AG09309 (cell line): ENCODE data around the gene CAMK1.

Source experiments
- DNase-seq: peaks from one replicate; pipeline ENCODE4 v3.0.0-alpha.2; 2010; ENCODE audit warnings: low read depth
- H3K4me3 ChIP-seq: 2 replicates; pipeline ENCODE4 v1.5.1; 2011; ENCODE audit warnings: mild to moderate bottlenecking, low read depth, low read length, moderate library complexity; ENCODE audit not compliant: control insufficient read depth
- CTCF ChIP-seq: IDR thresholded peaks from 2 replicates; pipeline ENCODE4 v1.5.1; 2011; ENCODE audit warnings: mild to moderate bottlenecking, low read depth, low read length, inconsistent platforms; ENCODE audit not compliant: insufficient read depth, control insufficient read depth; ENCODE audit errors: missing control alignments

The CAMK1 gene

DNA sequence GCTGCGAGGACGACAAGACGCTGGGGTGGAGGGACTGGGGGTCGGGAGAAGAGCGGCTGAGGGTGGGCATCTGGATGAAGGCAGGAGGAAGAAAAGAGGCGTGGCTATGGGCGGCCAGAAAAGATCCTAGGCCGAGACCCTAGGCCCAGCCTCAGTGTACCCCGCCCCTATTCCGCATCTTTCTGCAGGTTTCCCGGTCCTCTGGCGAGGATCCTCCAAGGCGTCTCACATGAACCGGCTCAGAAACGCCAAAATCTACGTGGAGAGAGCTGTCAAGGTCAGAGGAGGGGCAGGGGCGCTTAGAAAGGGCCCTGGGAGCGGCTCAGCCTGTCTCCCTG lies 40.7 kb upstream of the CAMK1 start:
- peak overlapping the region; percentile 64 for H3K4me3 ChIP-seq
- no peak for TF ChIP-seq CTCF
- DNase-seq: no peak

- no peak for TF ChIP-seq CTCF
- peak within 1 kb of the TSS; percentile 64 for H3K4me3 ChIP-seq
- no peak for DNase-seq
These were observed 40.1 kb upstream of the CAMK1 start, which contains the start of gene TTLL3 for GRCh38 chr3:9809615-9810432. TTLL3 (plus strand) TSS chr3:9810262; CDS start chr3:9810662, 400 bp downstream.

DNA sequence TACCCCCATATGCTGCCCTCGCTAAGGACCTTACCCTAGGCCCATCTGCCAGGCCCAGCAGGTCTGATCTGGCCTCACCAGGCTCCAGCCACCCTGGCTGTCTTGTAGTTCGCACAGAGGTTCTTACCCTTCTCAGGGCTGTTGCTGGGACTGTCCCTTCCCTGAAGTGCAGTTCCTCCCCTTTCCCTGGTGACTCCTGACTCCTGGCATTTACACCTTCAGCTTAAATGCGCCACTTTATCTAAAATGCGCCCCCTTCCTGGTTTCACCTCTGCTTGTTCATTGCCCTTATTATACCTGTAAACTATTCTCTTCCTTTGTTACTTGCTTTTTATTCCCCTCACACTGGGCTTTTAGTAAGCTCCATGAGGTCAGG lies 39.5 kb upstream of the CAMK1 start:
- DNase-seq: no peak
- TF ChIP-seq CTCF: no peak
- H3K4me3 ChIP-seq: peak overlapping the region; percentile 64

DNA sequence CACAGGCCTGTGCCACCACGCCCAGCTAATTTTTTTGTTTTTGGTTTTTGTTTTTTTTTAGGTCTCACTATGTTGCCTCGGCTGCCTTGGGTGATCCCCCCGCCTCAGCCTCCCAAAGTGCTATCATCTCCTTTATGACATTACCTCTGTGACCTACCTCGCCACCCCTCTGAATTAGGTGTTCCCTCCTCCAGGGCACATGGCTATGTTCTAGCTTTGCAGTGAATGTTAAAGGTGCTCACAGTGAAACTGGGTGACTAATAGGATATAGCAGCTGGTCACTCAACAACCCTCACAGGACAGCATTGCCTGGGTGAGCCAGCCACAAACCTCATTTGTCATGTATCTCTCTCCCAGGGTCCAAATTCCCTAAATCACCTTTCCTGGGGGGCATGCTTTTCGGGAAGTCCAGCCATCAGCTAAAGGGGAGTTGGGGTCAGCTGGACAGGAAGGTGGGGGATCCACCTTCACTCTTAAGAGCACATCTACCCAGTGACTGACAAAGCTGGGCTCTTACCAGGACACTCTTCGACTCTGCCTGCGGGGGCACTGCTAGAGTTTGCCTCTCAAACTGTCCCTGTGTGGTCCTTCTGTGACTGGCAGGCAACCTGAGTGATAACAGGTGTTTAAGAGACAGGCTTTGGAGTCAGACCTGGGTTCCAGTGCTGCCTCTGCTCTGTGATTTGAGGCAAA lies 38.7 kb upstream of the CAMK1 start:
- no peak overlapping the region for H3K4me3 ChIP-seq
- no peak for DNase-seq
- TF ChIP-seq CTCF: peak; percentile 31

DNA sequence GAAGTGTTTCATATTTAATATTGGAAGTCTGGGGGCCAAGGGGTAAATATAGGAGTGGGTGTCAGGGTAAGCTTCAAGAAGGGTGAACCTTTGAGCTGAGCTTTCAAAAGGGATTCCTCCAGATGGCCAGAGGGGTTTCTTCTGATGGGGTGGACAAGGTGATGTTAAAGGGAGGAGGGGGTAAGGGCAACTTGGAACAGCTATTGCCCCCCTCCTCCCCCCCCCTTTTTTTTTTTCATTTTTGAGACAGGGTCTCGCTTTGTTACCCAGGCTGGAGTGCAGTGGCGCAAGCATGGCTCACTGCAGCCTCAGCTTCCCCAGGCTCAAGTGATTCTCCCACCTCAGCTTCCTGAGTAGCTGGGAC lies 38.2 kb upstream of the CAMK1 start:
- no peak overlapping the region for H3K4me3 ChIP-seq
- TF ChIP-seq CTCF: no peak
- DNase-seq: no peak

- TF ChIP-seq CTCF: no peak
- DNase-seq: no peak
- no peak overlapping the region for H3K4me3 ChIP-seq
These were observed 37.2 kb upstream of the CAMK1 start for GRCh38 chr3:9806688-9807589.
